ENCODE results near the gene CDH12.
"Not testable (repeated sequence)": the region's sequence is repeated elsewhere in the genome, so short reads cannot be mapped to it uniquely, and the experiment has no call there.

CDH12 gene

GRCh38 chr5:22643356-22643755 is 209.8 kb downstream of the CDH12 start:
- no peak for DNase-seq

GRCh38 chr5:22631683-22632082 is 221.5 kb downstream of the CDH12 start:
- no peak for DNase-seq

GRCh38 chr5:22627029-22627428 is 226.1 kb downstream of the CDH12 start:
- DNase-seq = no peak

GRCh38 chr5:22625451-22625850 is 227.7 kb downstream of the CDH12 start:
- no peak for DNase-seq

GRCh38 chr5:22621084-22621483 is 232.1 kb downstream of the CDH12 start:
- DNase-seq = no peak

GRCh38 chr5:22615964-22616363 is 237.2 kb downstream of the CDH12 start:
- DNase-seq = no peak

GRCh38 chr5:22614486-22615094 is 238.6 kb downstream of the CDH12 start:
- no peak for DNase-seq

- DNase-seq = no peak
Observed at GRCh38 chr5:22612928-22613327, 240.2 kb downstream of the CDH12 start.

- DNase-seq = no peak
Observed at GRCh38 chr5:22611327-22611726, 241.8 kb downstream of the CDH12 start.

- not testable (repeated sequence) for DNase-seq
Observed at GRCh38 chr5:22607498-22607897, 245.6 kb downstream of the CDH12 start.

GRCh38 chr5:22605473-22605872 is 247.7 kb downstream of the CDH12 start:
- no peak for DNase-seq

GRCh38 chr5:22604711-22605110 is 248.4 kb downstream of the CDH12 start:
- no peak for DNase-seq

GRCh38 chr5:22598796-22599195 is 254.3 kb downstream of the CDH12 start:
- no peak for DNase-seq

- DNase-seq = no peak
Observed at GRCh38 chr5:22596404-22596970, 256.7 kb downstream of the CDH12 start.

- DNase-seq = no peak
Observed at GRCh38 chr5:22594491-22594890, 258.7 kb downstream of the CDH12 start.

- DNase-seq = no peak
Observed at GRCh38 chr5:22593592-22593991, 259.6 kb downstream of the CDH12 start.

- no peak for DNase-seq
Observed at GRCh38 chr5:22591461-22591860, 261.7 kb downstream of the CDH12 start.

GRCh38 chr5:22590677-22591268 is 262.4 kb downstream of the CDH12 start:
- DNase-seq = no peak

- DNase-seq = no peak
Observed at GRCh38 chr5:22577711-22578110, 275.4 kb downstream of the CDH12 start.

- DNase-seq = no peak
Observed at GRCh38 chr5:22577006-22577405, 276.1 kb downstream of the CDH12 start.

GRCh38 chr5:22572941-22573340 is 280.2 kb downstream of the CDH12 start:
- DNase-seq = no peak

- no peak for DNase-seq
Observed at GRCh38 chr5:22567983-22568382, 285.2 kb downstream of the CDH12 start.

- DNase-seq = no peak
Observed at GRCh38 chr5:22560147-22560546, 293.0 kb downstream of the CDH12 start.

- DNase-seq = no peak
Observed at GRCh38 chr5:22557251-22557650, 295.9 kb downstream of the CDH12 start.

GRCh38 chr5:22554475-22554874 is 298.7 kb downstream of the CDH12 start:
- no peak for DNase-seq
